Mesenchymal stem cell (in vitro differentiated cells and primary cell): ENCODE results near the gene GPC3.

Experiments used
- DNase-seq: peaks from one replicate; pipeline ENCODE4 v3.0.0-alpha.2; 2013
- H2AFZ ChIP-seq: one replicate; pipeline ENCODE4 v1.6.1; 2013; ENCODE audit warnings: low read depth, mild to moderate bottlenecking, control low read depth, inconsistent platforms, low read length, moderate library complexity
- H2AK5ac ChIP-seq: 2 replicates; pipeline ENCODE4 v1.6.1; 2013; ENCODE audit warnings: low read length, moderate library complexity, mild to moderate bottlenecking, inconsistent platforms; ENCODE audit not compliant: severe bottlenecking
- H2BK120ac ChIP-seq: one replicate; pipeline ENCODE4 v1.6.1; 2013; ENCODE audit warnings: low read depth, mild to moderate bottlenecking, inconsistent platforms, low read length, moderate library complexity
- H2BK12ac ChIP-seq, 2 experiments: one replicate each; pipeline ENCODE4 v1.6.1; 2013; ENCODE audit warnings: inconsistent platforms in 2 of 2, low read length in 2 of 2, mild to moderate bottlenecking in 2 of 2, moderate library complexity in 2 of 2, control low read depth in 1 of 2
- H2BK15ac ChIP-seq: one replicate; pipeline ENCODE4 v1.6.1; 2013; ENCODE audit warnings: mild to moderate bottlenecking, low read depth, inconsistent platforms; ENCODE audit not compliant: poor library complexity, severe bottlenecking
- H2BK5ac ChIP-seq: 2 replicates; pipeline ENCODE4 v1.6.1; 2013; ENCODE audit warnings: low read depth, mild to moderate bottlenecking, low read length, control low read depth, inconsistent platforms; ENCODE audit not compliant: poor library complexity, severe bottlenecking
- H3K14ac ChIP-seq, 2 experiments: one replicate each; pipeline ENCODE4 v1.6.1; 2013; ENCODE audit warnings: inconsistent platforms in 2 of 2, low read length in 2 of 2, control low read depth in 1 of 2, mild to moderate bottlenecking in 1 of 2, moderate library complexity in 1 of 2
- H3K18ac ChIP-seq, 2 experiments: one replicate each; pipeline ENCODE4 v1.6.1; 2013; ENCODE audit warnings: inconsistent platforms in 2 of 2, low read length in 2 of 2, control low read depth in 1 of 2, low read depth in 1 of 2, mild to moderate bottlenecking in 1 of 2
- H3K23ac ChIP-seq, 2 experiments: one replicate each; pipeline ENCODE4 v1.6.1; 2013; ENCODE audit warnings: inconsistent platforms in 2 of 2, low read length in 2 of 2, mild to moderate bottlenecking in 2 of 2, moderate library complexity in 2 of 2, control low read depth in 1 of 2
- H3K27ac ChIP-seq: 2 replicates; pipeline ENCODE4 v1.5.1; 2013; ENCODE audit warnings: mild to moderate bottlenecking, moderate library complexity, low read length, control low read depth, inconsistent platforms; ENCODE audit not compliant: poor library complexity, severe bottlenecking
- H3K27me3 ChIP-seq, 2 experiments: 2 replicates each; pipeline versions ENCODE4 v1.6.1 to v1.7.0; 2013; ENCODE audit warnings: low read length in 2 of 2, mild to moderate bottlenecking in 2 of 2, moderate library complexity in 2 of 2, control low read depth in 1 of 2, inconsistent platforms in 1 of 2; ENCODE audit not compliant: control insufficient read depth in 1 of 2, insufficient read depth in 1 of 2
- H3K36me3 ChIP-seq, 2 experiments: 2 replicates each; pipeline versions ENCODE4 v1.6.1 to v1.7.0; 2013; ENCODE audit warnings: low read length in 2 of 2, control low read depth in 1 of 2, inconsistent platforms in 1 of 2, low read depth in 1 of 2, mild to moderate bottlenecking in 1 of 2; ENCODE audit not compliant: insufficient read depth in 2 of 2, control insufficient read depth in 1 of 2
- H3K4ac ChIP-seq, 2 experiments: one replicate each; pipeline ENCODE4 v1.6.1; 2013; ENCODE audit warnings: inconsistent platforms in 2 of 2, low read length in 2 of 2, mild to moderate bottlenecking in 2 of 2, moderate library complexity in 2 of 2, control low read depth in 1 of 2, low read depth in 1 of 2
- H3K4me1 ChIP-seq: 2 replicates; pipeline ENCODE4 v1.6.1; 2013; ENCODE audit warnings: low read depth, low read length, control low read depth; ENCODE audit not compliant: control insufficient read depth, insufficient read depth
- H3K4me2 ChIP-seq: 2 replicates; pipeline ENCODE4 v1.6.1; 2013; ENCODE audit warnings: low read length, mild to moderate bottlenecking, inconsistent platforms; ENCODE audit not compliant: poor library complexity, severe bottlenecking
- H3K4me3 ChIP-seq, 2 experiments: 2 replicates each; pipeline versions ENCODE4 v1.5.1 to v1.7.0; 2013; ENCODE audit warnings: low read length in 2 of 2, mild to moderate bottlenecking in 2 of 2, control low read depth in 1 of 2, low read depth in 1 of 2; ENCODE audit not compliant: insufficient read depth in 1 of 2
- H3K79me1 ChIP-seq: replicated peaks from 2 replicates; pipeline ENCODE4 v1.6.1; 2013; ENCODE audit warnings: mild to moderate bottlenecking, control low read depth, low read length, inconsistent platforms; ENCODE audit not compliant: poor library complexity, severe bottlenecking
- H3K9ac ChIP-seq: 2 replicates; pipeline ENCODE4 v1.7.0; 2013; ENCODE audit warnings: mild to moderate bottlenecking, low read length, moderate library complexity
- H3K9me3 ChIP-seq: 2 replicates; pipeline ENCODE4 v1.7.0; 2013; ENCODE audit warnings: mild to moderate bottlenecking, low read length; ENCODE audit not compliant: control insufficient read depth
- H4K8ac ChIP-seq: one replicate; pipeline ENCODE4 v1.6.1; 2013; ENCODE audit warnings: inconsistent platforms, mild to moderate bottlenecking, low read length, moderate library complexity
- H4K91ac ChIP-seq: one replicate; pipeline ENCODE4 v1.6.1; 2013; ENCODE audit warnings: mild to moderate bottlenecking, low read length, inconsistent platforms
- WGBS: methylation state at CpG from one replicate; pipeline ENCODE4 v1.1.7; 2013; ENCODE audit warnings: mixed read lengths; 5-methylcytosine and 5-hydroxymethylcytosine counted together

The GPC3 gene

GRCh38 chrX:133965321-133965720 lies 20.1 kb downstream of the GPC3 start:
- Histone ChIP-seq H3K4ac (no peak overlapping the region), H4K8ac (no peak overlapping the region), H2BK15ac (no peak overlapping the region), H3K23ac (no peak overlapping the region), H4K91ac (no peak overlapping the region), H3K4me2 (no peak overlapping the region), H2BK120ac (no peak overlapping the region), H2BK12ac (no peak overlapping the region), H3K14ac (no peak overlapping the region), H2AK5ac (no peak overlapping the region), H3K36me3 (no peaks in the 10 kb centered on the region), H2BK5ac (no peak overlapping the region), H3K27ac (no peak overlapping the region), H3K79me1 (no peaks in the 10 kb centered on the region), H3K27me3 (peaks cover 0 to 15% of the 10 kb centered on the region in 2 experiments), H2AFZ (no peak overlapping the region), H3K9ac (no peak overlapping the region), H3K4me1 (no peaks in the 10 kb centered on the region), H3K9me3 (no peaks in the 10 kb centered on the region), H3K4me3 (no peak overlapping the region), H3K18ac (no peak overlapping the region)
- DNase-seq: no peak
- 100% methylated on average over 1 of the region's 3 CpGs for WGBS

- Histone ChIP-seq H2BK120ac (no peak overlapping the region), H4K8ac (no peak overlapping the region), H3K4me3 (no peak overlapping the region), H3K23ac (no peak overlapping the region), H3K14ac (no peak overlapping the region), H2BK15ac (no peak overlapping the region), H2BK12ac (no peak overlapping the region), H2BK5ac (no peak overlapping the region), H3K36me3 (no peaks in the 10 kb centered on the region), H3K4me1 (no peaks in the 10 kb centered on the region), H3K9ac (no peak overlapping the region), H3K18ac (no peak overlapping the region), H4K91ac (no peak overlapping the region), H3K4me2 (no peak overlapping the region), H2AFZ (no peak overlapping the region), H3K27ac (no peak overlapping the region), H3K4ac (no peak overlapping the region), H2AK5ac (no peak overlapping the region), H3K9me3 (no peaks in the 10 kb centered on the region), H3K79me1 (no peaks in the 10 kb centered on the region), H3K27me3 (peaks cover 0 to 12% of the 10 kb centered on the region in 2 experiments)
- 92% methylated on average over 6 of the region's 6 CpGs for WGBS
- no peak for DNase-seq
Observed at GRCh38 chrX:133961046-133961445, 24.3 kb downstream of the GPC3 start.

DNA sequence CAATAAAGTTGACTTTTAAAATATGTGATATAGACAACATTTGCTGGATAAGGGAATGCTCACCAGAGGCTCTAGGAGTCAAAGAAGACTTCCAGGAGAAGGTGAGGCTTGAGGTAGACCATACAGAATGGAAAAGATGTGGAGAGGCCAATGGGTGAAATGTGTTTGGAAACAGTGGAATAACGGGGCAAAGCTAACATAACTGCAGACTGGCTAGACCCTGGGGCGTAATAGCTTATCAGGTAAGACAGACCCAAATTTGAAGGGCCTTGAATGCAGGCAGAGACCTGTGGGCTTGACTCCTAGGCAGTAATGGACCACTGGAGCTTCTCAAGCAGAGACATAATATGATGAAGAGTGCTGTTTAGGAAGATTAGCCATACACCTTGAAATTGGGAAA lies 25.4 kb downstream of the GPC3 start:
- no peak overlapping the region for H3K14ac ChIP-seq
- DNase-seq: no peak
- H2BK15ac ChIP-seq: no peak overlapping the region
- no peak overlapping the region for H4K8ac ChIP-seq
- H2AK5ac ChIP-seq: no peak overlapping the region
- no peak overlapping the region for H2BK5ac ChIP-seq
- no peak overlapping the region for H3K27ac ChIP-seq
- H4K91ac ChIP-seq: no peak overlapping the region
- H3K79me1 ChIP-seq: no peaks in the 10 kb centered on the region
- H3K23ac ChIP-seq: no peak overlapping the region
- no peaks in the 10 kb centered on the region for H3K36me3 ChIP-seq
- no peak overlapping the region for H3K4me2 ChIP-seq
- no peaks in the 10 kb centered on the region for H3K4me1 ChIP-seq
- H2AFZ ChIP-seq: no peak overlapping the region
- H2BK120ac ChIP-seq: no peak overlapping the region
- H3K27me3 ChIP-seq: peaks cover 0 to 17% of the 10 kb centered on the region in 2 experiments
- no peak overlapping the region for H3K18ac ChIP-seq
- no peak overlapping the region for H3K4me3 ChIP-seq
- 100% methylated on average over 2 of the region's 2 CpGs for WGBS
- no peak overlapping the region for H3K4ac ChIP-seq
- no peaks in the 10 kb centered on the region for H3K9me3 ChIP-seq
- H3K9ac ChIP-seq: no peak overlapping the region
- no peak overlapping the region for H2BK12ac ChIP-seq

DNA sequence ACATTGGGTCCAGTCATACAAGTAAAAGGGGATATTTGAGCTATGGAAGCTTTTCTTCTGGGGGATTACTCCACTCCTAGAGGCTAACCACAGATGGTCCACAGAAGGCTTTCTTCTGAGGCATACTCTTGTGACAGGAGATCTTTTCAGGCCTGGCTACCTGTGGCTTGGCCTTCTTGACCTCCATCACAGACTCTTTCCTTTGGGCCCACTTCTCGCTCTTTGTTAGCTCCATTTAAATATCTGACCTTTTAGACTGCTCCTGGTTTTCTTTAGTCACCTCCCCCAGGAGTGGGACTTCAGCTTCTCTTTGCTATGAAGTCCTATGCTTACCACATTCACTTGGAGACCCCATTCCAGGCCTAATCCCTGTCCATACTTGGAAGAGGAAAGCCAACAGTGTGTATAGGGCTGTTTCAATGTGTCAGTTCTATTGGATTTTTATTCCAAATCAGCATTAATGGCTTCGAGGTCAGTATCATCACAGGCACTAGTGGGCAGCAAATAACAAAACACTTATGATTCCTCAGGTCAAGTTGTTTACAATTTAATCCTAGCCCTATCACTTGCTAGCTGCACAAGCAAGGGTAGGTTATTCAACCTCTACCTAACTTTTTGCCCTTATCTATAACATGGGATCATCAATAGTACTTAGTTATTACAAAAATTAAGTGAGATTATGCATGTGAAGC lies 26.3 kb downstream of the GPC3 start:
- H3K23ac ChIP-seq: no peak overlapping the region
- WGBS: 100% methylated on average over 2 of the region's 2 CpGs
- no peak overlapping the region for H2BK12ac ChIP-seq
- H3K27me3 ChIP-seq: peaks cover 0 to 13% of the 10 kb centered on the region in 2 experiments
- peak; percentile 12 for DNase-seq
- no peak overlapping the region for H3K27ac ChIP-seq
- no peak overlapping the region for H3K9ac ChIP-seq
- no peaks in the 10 kb centered on the region for H3K9me3 ChIP-seq
- H3K4me2 ChIP-seq: no peak overlapping the region
- no peak overlapping the region for H2AK5ac ChIP-seq
- no peak overlapping the region for H4K91ac ChIP-seq
- H3K14ac ChIP-seq: no peak overlapping the region
- no peaks in the 10 kb centered on the region for H3K36me3 ChIP-seq
- H3K4me1 ChIP-seq: no peaks in the 10 kb centered on the region
- no peak overlapping the region for H4K8ac ChIP-seq
- no peak overlapping the region for H3K4ac ChIP-seq
- H2BK5ac ChIP-seq: no peak overlapping the region
- no peak overlapping the region for H3K4me3 ChIP-seq
- no peak overlapping the region for H3K18ac ChIP-seq
- no peaks in the 10 kb centered on the region for H3K79me1 ChIP-seq
- H2AFZ ChIP-seq: no peak overlapping the region
- no peak overlapping the region for H2BK120ac ChIP-seq
- H2BK15ac ChIP-seq: no peak overlapping the region
